NCI-H748 treated with DMSO at 0.1 percent for 48 hours (cell line): ENCODE measurements around the gene EFNA3.
A peak's percentile ranks its signal among the peaks of the same experiment; 100 is the strongest.

Experiments
- DNase-seq: peaks from one replicate; lab custom pipeline; 2025; lab: John Stamatoyannopoulos, UW

EFNA3 gene

DNA sequence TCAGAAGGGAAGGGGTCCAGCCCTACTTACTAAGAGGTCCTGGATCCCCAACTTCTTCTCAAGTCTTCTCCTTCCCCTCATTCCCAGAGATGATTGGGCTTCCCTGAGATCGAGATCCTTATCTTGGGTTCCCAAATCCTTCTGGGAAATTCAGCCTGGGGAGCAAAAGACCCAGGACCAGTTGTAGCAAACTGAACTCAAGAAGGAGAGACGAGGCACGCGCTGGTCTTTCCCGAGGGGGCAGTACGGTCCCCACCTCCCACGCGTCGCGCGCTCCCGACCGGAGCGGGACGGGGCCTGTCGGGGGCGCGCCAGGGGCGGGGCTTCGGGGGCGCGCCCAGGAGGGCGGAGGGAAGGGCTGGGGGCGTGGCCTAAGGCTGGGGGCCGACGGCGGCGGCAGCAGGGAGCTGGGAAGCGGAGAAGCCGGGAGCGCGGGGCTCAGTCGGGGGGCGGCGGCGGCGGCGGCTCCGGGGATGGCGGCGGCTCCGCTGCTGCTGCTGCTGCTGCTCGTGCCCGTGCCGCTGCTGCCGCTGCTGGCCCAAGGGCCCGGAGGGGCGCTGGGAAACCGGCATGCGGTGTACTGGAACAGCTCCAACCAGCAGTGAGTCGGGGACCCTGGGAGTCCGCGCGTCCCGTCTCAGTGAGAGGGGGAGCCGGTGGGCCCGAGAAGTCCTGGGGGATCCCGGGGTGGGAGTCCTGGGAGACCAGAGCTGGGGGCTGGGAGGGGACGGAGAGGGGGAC is at the start of gene EFNA3:
EFNA3 (plus strand) TSS at position 369 of the 741 bp plus-strand sequence; CDS start at position 474, 105 bp downstream.
- DNase-seq = peak; percentile 41

GRCh38 chr1:155029513-155030242 is 49.0 kb upstream of the EFNA3 start:
- DNase-seq = no peak

DNA sequence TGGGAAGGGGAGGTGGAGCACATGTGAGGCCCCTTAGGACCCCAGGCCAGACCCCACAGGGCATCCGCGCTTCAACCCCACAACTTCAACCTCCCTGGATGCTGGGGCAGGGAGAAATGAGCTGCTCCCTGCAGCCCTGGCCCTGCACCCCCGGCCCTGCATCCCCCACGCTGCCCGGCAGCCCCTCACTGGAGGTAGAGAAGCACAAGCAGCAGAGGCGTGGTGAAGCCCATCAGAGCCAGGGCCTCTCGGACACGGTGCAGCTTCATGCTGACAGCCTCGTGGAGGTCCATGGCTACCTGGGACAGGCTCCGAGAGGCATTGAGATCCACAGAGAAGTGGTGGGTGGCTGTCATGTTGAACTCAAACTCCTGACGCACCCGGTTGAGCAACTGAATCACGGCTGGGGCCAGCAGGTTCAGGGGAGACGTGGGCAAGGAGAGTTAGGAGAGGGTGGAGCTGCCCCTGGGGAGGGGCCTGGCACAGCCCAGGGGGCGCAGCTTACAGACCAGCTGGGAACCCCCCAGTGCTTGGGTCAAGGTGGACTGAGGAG is 48.3 kb upstream of the EFNA3 start:
- no peak for DNase-seq

- no peak for DNase-seq
These were observed 47.7 kb upstream of the EFNA3 start for GRCh38 chr1:155030899-155031298.

- DNase-seq = no peak
These were observed 45.8 kb upstream of the EFNA3 start for GRCh38 chr1:155032886-155033285.

- no peak for DNase-seq
These were observed 45.1 kb upstream of the EFNA3 start, which contains the start of the genes DCST1 and DCST2 for GRCh38 chr1:155033524-155033923. Gene DCST1, plus strand, starts transcription at chr1:155033824. Its CDS starts 213 bp downstream, at chr1:155034037. Gene DCST2, minus strand, starts transcription at chr1:155033781. Its CDS starts 80 bp downstream, at chr1:155033701.

DNA sequence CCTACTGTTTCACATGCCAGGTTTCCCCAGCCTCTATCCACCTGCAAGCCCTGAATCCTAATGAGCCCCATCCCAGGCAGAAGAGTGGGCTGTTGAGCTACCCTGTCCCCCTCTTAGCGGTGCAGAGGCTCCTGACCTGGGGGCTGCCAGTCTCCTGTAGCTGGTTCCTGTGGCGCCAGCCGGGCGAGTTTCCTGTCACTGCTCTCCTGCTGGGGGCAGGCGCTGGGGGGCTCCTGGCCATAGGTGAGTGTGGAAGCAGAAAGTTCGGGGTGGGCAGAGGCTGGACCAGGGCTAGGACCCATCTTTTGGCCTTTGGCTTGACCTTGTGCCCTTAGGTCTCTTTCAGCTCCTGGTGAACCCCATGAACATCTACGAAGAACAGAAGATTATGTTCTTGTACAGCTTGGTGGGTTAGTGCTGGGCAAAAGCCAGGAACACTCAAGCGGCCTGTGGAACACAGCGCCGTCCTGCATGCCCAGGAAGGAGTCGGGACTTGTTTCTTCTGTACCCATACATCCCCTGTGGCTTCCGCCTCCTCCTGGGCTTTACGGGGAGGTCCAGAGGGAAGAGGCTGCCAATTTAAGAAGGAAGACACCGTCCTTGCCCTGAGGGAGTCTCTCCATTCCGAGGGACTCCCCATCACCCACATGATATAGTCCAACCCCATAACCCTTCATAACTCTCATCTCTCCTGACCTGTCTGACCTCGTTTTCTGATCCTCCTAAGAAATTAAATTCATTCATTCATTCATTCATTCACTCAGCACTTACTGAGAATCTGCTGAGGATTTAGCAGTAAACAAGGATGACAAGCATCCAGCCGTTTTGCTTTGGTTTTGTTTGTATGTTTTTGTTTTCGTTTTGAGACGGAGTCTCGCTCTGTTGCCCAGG is 44.1 kb upstream of the EFNA3 start:
- no peak for DNase-seq

GRCh38 chr1:155035936-155036335 is 42.7 kb upstream of the EFNA3 start:
- no peak for DNase-seq

GRCh38 chr1:155037043-155037442 is 41.6 kb upstream of the EFNA3 start:
- DNase-seq = no peak

- DNase-seq = no peak
These were observed 40.7 kb upstream of the EFNA3 start for GRCh38 chr1:155037851-155038441.

GRCh38 chr1:155038602-155039307 is 39.9 kb upstream of the EFNA3 start:
- no peak for DNase-seq

DNA sequence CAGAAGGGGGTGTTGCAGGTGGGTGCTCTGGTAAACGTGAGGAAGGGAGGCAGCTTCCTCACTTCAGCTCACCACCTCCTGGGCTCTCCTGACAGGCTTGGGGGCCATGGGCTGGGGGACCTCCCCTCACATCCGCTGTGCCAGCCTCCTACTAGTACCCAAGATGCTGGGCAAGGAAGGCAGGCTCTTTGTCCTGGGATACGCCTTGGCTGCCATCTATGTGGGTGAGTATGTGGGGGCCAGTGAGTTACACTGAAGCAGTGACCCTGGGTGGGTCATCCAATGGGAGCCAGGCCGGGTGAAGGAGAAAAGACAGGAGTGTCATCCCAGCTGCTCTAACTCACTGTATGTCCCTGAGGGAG is 39.3 kb upstream of the EFNA3 start:
- DNase-seq = no peak

DNA sequence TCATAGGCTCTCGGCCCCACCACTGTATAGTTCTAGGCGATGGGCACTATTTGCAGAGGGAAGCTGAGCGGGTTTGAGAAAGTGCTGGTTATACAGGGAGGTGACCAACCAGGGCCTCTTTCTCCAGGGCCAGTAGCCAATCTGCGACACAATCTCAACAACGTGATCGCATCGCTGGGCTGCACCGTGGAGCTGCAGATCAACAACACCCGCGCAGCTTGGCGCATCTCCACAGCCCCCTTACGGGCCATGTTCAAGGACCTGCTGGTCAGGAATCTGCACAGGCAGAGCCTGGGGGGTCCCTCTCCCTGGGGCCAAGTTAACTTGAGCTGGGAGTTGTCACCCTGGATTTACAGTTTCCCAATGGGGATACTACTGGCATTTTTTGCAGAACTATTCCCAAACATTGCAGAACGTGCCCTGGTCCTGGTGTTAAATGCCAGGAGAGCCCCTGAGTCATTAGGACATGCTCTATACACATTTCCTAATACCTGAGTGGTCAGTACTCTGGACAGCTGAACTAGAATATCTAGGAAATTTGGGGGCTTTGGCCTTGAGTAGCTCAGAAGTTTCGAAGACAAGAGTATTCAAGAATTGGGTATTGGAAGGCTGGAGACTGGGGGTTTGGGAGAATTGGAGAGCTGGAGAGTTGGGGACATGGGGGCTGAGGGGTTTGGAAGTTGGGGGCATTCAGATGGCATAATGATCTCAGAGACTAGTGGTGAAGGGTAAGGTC is 38.1 kb upstream of the EFNA3 start:
- DNase-seq = no peak

DNA sequence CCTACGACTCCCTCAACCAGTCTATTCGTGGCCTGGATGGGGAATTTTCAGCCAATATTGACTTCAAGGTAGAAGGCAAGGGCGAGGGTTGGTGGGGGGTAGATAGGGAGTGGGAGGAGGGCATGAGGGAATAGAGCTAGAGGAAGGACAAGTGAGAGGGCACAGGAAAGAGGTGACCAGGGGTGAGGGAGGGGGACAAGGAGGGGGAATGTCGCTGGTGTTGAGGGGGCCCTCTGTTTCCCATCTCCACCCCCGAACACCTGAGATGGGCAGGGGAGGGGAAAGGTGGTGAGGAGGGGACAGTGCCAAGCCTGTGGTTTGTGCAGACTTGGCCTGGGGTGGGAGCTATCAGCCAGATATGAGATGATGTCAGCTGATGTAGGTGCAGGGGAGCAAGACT is 35.8 kb upstream of the EFNA3 start:
- DNase-seq = no peak

DNA sequence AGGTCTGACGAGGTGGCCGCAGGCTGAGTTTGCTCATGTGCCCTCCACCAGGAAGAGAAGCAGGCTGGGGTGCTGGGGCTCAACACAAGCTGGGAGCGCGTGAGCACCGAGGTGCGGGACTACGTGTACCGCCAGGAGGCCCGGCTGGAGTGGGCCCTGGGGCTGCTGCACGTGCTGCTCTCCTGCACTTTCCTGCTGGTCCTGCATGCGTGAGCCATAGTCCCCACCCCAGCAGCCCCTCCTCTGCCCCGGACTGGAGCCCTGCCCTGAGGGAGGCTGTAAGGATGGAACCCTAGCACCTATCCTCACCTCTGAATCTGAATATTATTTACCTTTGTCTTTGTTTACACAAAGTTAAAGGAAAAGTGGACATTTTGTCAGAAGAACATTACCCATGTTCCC is 35.3 kb upstream of the EFNA3 start:
- DNase-seq = no peak

DNA sequence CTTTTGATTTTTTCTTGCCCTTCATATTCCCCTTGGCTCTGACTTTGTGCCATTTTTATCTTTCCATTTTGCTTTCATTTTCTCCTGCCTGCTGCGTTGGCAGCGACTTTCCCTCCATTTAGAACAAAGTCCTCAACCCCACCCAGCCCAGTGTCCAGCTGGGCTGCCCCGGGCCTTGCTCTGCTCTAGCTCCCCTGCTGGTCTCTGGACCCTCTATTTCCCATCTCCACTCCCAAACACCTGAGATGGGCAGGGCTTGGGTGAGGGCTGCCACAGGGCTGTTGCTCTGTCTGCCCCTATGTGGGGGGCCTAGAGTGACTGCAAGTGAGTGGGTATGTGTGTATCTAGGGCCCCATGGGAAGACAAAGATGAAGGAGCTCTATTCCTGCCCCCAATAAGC is 34.8 kb upstream of the EFNA3 start:
- no peak for DNase-seq

GRCh38 chr1:155044365-155044764 is 34.3 kb upstream of the EFNA3 start:
- DNase-seq = no peak

- DNase-seq = peak; percentile 17
These were observed 33.6 kb upstream of the EFNA3 start for GRCh38 chr1:155044812-155045657.
